ENCODE measurements around the gene CFAP100. TPM values are rescaled to one million over a fixed set of nuclear protein-coding genes. Genes with fewer than 3 reads are reported as not detected.

CFAP100 gene
- total RNA-seq, 1 donor from 2014 or later: not detected

- Histone ChIP-seq H3K27ac (replicated peaks) (peak overlapping the region; percentile 5), H3K4me1 (peaks cover 70% of the 10 kb centered on the region), H3K4me3 (no peak overlapping the region), H3K36me3 (peaks cover 88% of the 10 kb centered on the region), H3K27me3 (ENCODE audit: low read depth) (no peaks in the 10 kb centered on the region), H3K9me3 (replicated peaks) (no peaks in the 10 kb centered on the region)
- no peak for DNase-seq
- intact Hi-C loops (cut with micrococcal nuclease): no loop called here
- no peak for TF ChIP-seq CTCF (IDR thresholded peaks at IDR 0.05; ENCODE audit: borderline replicate concordance)
Observed at GRCh38 chr3:126468028-126468891, 73.6 kb downstream of the CFAP100 start.

GRCh38 chr3:126469479-126469878, 74.8 kb downstream of the CFAP100 start:
- intact Hi-C loops (cut with micrococcal nuclease): no loop called here
- no peak overlapping the region for H3K27ac ChIP-seq (replicated peaks)
- H3K4me3 ChIP-seq: no peak overlapping the region
- no peaks in the 10 kb centered on the region for H3K27me3 ChIP-seq (ENCODE audit: low read depth)
- H3K36me3 ChIP-seq: peaks cover 75% of the 10 kb centered on the region
- no peak for TF ChIP-seq CTCF (IDR thresholded peaks at IDR 0.05; ENCODE audit: borderline replicate concordance)
- DNase-seq: no peak
- no peaks in the 10 kb centered on the region for H3K9me3 ChIP-seq (replicated peaks)
- peaks cover 83% of the 10 kb centered on the region for H3K4me1 ChIP-seq

- Histone ChIP-seq H3K27ac (replicated peaks) (no peak overlapping the region), H3K9me3 (replicated peaks) (no peaks in the 10 kb centered on the region), H3K4me3 (peak overlapping the region; percentile 81), H3K36me3 (peaks cover 46% of the 10 kb centered on the region), H3K4me1 (peaks cover 79% of the 10 kb centered on the region), H3K27me3 (ENCODE audit: low read depth) (no peaks in the 10 kb centered on the region)
- no peak for TF ChIP-seq CTCF (IDR thresholded peaks at IDR 0.05; ENCODE audit: borderline replicate concordance)
- peak; percentile 39 for DNase-seq
- intact Hi-C loops (cut with micrococcal nuclease): no loop called here
Observed at GRCh38 chr3:126472277-126473006, 77.7 kb downstream of the CFAP100 start.

GRCh38 chr3:126473292-126474168, 78.8 kb downstream of the CFAP100 start:
- no peak for TF ChIP-seq CTCF (IDR thresholded peaks at IDR 0.05; ENCODE audit: borderline replicate concordance)
- Histone ChIP-seq H3K27me3 (ENCODE audit: low read depth) (no peaks in the 10 kb centered on the region), H3K4me1 (peaks cover 68% of the 10 kb centered on the region), H3K27ac (replicated peaks) (no peak overlapping the region), H3K9me3 (replicated peaks) (no peaks in the 10 kb centered on the region), H3K36me3 (peaks cover 35% of the 10 kb centered on the region), H3K4me3 (peak overlapping the region; percentile 81)
- no peak for DNase-seq
- intact Hi-C loops (cut with micrococcal nuclease): no loop called here

Data from left ventricle myocardium inferior (tissue), 1 donor.